GM10847 (cell line): ENCODE data around the gene C19orf33.

Experiments
- POLR2A ChIP-seq: IDR thresholded peaks from 2 replicates; pipeline ENCODE4 v1.6.1; 2011; ENCODE audit not compliant: insufficient read length; ENCODE audit errors: extremely low read depth

The C19orf33 gene

DNA sequence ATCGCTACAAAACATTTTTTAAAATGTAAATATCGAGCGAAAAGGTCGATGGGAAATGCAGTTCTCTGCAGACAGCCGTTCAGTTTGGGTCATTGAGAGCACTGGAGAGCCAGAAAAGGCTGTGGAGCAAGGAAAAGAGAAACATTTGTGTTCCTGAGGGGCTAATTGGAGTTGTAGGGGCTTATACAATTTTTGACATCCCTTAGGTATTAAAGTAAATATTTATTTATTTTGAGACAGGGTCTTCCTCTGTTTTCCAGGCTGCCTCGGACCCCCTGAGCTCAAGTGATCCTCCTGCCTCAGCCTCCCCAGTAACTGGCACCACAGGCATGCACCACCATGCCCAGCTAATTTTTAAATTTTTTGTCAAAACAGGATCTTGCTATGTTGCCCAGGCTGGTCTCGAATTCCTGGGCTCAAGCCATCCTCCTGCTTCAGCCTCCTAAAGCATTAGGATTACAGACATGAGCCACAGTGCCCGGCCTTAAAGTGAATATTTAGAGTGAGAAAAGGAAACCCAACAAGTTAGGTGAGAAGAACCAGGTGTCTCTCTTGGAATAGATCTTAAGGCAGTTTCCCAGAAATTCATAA is 12.5 kb downstream of the C19orf33 start:
- no peak for TF ChIP-seq POLR2A

DNA sequence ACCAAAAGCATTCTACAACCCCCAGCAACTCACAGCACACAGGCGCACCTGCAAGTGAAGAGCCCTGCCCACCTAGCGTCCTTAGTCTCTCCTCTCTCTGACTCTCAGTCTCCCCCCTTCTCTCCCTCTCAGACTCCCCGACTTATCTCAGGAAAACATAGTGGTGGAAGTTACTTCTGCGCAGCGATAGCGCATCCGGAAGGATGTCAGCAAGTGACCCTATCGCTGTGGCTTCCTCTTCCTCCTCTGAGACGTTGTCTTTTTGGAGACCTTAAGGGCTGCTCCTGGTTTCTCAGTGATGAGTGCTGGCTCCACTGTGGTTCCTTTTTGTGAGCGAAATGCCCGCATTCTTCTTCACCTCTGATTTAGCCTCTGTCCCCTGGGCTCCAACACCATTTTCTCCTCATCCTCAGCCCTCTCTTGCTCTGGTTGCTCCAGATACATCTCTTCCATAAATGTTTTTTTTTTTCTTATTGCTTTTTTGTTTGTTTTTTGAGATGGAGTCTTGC is 13.1 kb downstream of the C19orf33 start:
- no peak for TF ChIP-seq POLR2A

DNA sequence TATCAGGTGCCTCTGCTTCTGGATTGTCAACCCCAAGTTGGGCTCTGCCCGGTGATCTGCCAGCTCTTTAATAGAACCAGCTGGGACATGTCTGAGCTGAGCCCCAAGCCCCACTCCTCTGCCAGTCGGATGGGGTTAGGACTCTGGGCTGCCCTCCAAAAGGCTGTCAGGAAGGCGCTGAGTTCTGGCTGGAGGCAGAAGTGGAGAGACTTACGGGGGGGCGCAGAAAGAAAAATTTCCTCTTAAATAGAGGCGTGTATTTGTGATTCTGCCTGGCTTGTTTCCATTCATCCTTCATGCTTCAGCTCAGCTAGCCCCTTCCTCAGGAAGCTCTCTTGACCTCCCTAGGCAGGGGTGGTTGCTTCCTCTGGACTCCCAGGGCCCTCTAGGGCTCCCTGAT is 14.6 kb downstream of the C19orf33 start:
- TF ChIP-seq POLR2A, result no peak

DNA sequence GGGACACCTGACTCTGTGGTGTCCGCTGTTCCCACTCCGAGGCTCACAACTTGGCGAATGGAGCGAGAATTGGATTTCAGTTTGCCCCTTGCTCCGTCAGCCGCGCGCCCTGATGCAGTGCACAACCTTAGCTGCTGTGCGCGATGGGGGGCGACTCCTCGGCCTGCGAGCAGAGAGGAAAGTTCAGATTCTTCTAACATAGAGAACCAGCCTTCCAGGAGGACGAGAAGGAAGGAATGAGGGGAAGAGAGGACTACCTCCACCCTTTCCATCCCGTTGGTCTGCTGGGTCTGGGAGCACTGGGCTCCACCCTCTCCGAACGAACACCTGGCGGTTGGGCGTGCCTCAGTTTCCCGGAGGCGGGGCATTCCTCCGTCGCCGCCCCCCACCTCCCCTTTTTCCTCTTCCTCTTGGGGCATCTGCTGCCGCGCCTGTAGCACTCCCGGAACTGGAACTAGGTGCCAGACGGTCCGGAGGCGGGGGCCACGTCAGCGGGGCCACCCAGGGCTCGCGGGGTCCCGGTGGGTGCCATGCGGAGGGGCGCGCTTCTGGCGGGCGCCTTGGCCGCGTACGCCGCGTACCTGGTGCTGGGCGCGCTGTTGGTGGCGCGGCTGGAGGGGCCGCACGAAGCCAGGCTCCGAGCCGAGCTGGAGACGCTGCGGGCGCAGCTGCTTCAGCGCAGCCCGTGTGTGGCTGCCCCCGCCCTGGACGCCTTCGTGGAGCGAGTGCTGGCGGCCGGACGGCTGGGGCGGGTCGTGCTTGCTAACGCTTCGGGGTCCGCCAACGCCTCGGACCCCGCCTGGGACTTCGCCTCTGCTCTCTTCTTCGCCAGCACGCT is 15.6 kb downstream of the C19orf33 start, which contains the start of gene KCNK6:
Gene KCNK6, plus strand, starts transcription at position 425 of the 838 bp plus-strand sequence. Its CDS starts 106 bp downstream, at position 531.
- peak; percentile 26 for TF ChIP-seq POLR2A

DNA sequence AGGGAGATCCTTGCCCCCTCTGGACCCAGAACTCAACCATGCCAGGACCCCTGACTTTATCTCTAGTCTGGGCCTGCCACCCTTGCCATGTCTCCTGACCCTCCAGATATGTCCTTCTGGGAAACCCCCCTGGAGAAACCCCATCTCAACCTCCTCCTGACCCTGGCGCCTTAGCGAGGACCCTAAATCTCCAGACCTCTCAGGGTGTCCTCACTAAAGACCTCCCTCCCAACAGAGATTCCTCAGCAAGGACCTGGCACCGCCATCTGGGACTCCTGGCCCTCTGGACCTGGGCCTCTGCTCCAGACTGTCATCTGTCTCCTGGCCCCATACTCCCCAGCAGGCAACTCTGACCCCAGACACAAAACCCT is 16.9 kb downstream of the C19orf33 start:
- no peak for TF ChIP-seq POLR2A

DNA sequence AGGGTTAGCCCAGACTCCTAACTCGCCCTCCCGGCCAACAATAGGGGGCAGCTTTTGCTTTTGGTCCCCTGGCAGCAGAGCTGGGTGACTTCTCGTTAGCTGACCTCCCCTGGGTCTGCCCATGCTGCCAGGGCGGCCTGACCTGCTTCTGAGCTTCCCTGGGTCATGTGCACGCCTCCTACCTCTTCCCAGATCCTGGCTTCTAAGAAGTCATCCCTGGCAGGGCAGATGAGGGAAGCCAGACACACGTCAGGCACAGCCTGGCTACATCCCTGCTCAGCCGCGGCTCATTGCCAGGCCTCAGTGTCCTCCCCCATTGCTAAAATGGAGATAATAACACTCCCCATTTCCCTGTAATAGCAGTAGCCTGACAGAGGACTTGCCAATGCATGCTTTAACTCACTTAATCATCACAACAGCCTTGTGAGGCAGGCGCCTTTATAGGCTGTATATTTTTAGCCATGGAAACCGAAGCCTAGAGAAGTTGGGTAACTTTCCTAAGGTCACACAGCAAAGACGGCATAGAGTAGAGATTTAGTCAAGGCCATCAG is 17.7 kb downstream of the C19orf33 start:
- no peak for TF ChIP-seq POLR2A

DNA sequence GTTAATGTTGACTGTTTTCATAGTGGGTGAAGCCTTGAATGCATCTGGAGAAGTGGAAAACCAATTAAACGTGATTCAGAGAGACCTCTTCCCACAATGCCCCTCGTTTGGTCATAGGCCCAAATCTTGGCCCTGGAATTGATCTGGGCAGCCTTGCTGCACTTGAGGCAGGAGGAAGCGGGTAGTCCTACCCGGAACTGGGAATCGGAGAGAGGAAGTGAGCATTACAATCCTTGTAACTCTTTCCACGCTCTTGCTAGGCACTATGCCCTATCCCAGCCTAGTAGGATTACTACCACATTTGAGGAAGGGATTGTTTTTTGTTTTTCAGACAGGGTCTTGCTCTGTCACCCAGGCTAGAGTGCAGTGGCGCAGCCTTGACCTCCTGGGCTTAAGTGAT is 19.2 kb downstream of the C19orf33 start:
- no peak for TF ChIP-seq POLR2A

DNA sequence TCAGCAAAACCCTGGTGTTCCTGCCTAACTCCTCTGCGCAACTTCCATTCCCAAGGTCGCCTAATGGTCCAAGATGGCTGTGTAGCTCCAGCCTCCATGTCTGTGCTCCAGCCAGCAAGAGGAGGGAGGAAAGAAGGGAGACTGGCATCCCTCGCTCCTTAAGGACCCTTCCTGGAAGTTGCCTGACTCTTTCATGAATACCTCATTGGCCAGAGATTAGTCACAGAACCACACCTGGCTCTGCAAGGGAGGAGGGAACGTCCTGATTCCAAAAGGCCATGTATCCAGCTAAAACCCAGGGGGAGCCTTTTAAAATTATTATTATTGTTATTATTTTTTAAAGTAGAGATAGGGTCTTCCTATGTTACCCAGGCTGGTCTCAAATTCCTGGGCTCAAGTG is 20.4 kb downstream of the C19orf33 start:
- TF ChIP-seq POLR2A, result no peak

DNA sequence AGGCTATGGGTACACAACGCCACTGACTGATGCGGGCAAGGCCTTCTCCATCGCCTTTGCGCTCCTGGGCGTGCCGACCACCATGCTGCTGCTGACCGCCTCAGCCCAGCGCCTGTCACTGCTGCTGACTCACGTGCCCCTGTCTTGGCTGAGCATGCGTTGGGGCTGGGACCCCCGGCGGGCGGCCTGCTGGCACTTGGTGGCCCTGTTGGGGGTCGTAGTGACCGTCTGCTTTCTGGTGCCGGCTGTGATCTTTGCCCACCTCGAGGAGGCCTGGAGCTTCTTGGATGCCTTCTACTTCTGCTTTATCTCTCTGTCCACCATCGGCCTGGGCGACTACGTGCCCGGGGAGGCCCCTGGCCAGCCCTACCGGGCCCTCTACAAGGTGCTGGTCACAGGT is 22.5 kb downstream of the C19orf33 start:
- TF ChIP-seq POLR2A, result no peak

DNA sequence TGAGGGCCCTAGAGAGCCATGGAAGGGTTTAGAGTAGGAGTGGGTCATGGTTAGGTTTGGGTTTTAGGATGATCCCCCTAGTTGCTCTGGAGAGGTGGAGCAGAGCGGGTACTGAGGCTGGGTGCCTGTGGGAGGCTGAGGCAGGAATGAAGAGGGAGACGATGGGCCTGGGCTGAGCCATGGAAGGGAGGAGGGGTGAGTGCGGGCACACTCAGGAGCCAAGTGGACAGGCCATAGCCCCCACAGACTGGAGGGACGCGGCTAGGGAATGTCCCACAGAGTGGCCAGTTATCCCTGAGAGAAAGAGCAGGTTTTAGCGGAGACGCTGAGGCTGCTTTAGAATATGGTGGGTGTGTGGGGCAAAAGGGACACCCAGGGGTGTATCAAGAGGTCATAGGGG is 25.6 kb downstream of the C19orf33 start:
- TF ChIP-seq POLR2A, result no peak

DNA sequence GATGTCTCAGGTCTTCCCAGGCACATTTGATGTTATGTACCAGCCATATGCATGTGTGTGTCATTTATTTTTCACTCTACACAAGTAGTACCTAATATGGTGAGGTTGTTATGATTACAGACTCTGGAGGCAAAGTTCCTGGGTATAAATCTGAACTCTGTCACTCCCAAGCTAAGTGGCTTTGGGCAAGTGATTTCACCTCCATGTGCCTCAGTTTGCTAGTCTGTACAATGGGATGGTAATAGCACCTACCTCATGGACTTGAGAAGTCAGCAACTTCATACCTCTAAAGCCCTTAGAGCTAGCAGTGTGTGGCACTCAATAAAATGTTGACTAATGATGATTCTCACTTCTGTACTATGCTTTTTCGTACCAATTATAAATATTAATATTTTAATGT is 27.7 kb downstream of the C19orf33 start:
- TF ChIP-seq POLR2A, result no peak

DNA sequence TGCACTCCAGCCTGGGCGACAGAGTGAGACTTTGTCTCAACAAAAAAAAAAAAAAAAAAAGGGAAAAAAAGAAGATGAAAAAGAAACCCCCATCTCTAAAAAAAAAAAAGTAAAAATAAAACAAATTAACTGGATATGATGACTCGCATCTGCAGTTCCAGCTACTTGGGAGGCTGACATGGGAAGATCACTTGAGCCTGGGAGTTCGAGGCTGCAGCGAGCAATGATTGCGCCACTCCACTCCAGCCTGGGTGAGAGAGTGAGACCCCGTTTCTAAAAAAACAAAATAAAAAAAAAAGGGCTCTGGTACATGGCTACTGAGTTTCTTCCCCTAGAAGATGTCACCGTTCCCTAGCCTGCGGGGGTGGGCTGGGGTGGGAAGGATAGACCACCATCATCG is 29.2 kb downstream of the C19orf33 start:
- TF ChIP-seq POLR2A, result no peak

DNA sequence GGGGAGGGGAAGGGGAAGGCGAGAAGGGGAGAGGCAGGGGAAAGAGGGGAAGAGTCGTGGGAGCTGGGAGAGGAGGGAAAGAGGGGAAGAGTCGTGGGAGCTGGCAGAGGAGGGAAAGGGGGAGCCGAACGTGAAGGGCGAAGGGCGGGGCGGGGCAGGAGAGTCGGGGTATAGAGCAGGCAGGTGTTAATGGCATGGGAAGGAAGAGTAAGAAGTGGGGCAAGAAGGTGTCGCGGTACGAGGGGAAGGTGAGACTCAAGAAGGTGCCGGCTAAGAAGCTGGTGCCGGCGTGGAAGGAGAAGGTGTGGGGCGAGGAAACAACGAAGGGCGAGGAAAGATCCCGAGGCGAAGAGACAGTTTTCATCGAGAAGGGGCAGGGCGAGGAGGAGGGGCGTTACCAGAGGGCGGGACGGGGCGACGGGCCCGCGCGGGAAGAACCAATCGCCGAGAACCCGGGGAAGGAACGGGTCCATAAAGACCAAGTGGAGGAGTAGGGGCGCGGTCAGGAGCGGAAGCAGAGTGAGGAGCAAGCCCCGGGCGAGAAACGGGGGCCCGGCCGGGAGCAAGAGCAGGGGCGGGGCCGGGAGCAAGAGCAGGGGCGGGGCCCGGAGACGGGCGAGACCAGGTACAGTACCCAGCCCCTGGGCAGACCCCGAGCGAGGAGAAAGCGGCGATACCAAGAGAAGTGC is 32.0 kb downstream of the C19orf33 start:
- TF ChIP-seq POLR2A, result peak; percentile 30

DNA sequence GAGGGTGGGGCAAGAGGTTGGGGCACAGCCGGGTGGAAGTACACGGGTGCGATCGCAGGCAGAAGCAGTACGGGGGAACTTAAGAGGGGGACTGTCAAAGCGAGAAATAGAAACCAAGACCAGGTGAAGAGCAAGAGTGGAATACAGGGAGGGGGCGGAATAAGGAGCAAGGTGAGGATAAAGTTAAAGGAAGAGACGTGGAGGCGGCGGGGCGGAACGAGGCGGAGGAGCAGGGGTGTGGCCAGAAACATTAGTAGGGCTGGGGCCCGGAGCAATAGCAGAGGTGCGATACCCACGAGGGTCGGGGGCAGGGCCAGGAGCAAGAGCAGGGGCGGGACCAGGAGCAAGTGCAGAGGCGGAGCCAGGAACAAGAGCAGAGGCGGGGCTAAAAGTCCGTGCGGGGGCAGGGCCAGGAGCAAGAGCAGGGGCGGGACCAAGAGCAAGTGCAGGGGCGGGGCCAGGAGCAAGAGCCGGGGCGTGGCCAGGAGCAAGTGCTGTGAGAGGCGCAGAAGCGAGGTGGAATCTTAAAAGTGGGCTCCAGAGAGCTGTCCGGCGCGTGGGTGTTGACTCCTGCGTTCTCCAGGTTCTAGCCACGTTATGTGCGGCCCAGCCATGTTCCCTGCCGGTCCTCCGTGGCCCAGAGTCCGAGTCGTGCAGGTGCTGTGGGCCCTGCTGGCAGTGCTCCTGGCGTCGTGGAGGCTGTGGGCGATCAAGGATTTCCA is 32.7 kb downstream of the C19orf33 start:
- peak; percentile 11 for TF ChIP-seq POLR2A

DNA sequence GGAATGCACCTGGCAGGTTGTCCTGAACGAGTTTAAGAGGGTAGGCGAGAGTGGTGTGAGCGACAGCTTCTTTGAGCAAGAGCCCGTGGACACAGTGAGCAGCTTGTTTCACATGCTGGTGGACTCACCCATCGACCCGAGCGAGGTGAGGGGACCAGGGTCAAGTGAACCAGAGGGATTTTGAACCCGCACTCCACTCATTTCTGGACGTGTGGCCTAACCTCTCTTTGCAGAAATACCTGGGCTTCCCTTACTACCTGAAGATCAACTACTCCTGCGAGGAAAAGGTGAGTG is 33.3 kb downstream of the C19orf33 start:
- TF ChIP-seq POLR2A, result no peak
